IMR-90 (cell line): Measurements from ENCODE around the gene DUSP22. TPM values are rescaled to one million over a fixed set of nuclear protein-coding genes. Genes with fewer than 3 reads are reported as not detected.

ENCODE experiments used
- ATAC-seq: fragments of 200-7000 bp; cut with Tn5 transposase; 2 replicates; pipeline ENCODE4 v1.9.1; 2020; ENCODE audit warnings: low read depth, mild to moderate bottlenecking, moderate library complexity
- BruUV-seq: library from RNA; stranded (reverse); fragments of 400-500 nt; replicated peaks from 2 replicates; lab custom pipeline; 2021; lab: Mats Ljungman, UMichigan
- CTCF ChIA-PET: fragments of 300-600 bp; formaldehyde crosslinking; extraction: SDS; loops from one replicate; lab custom pipeline; 2021; ENCODE audit warnings: antibody characterized with exemption; lab: Yijun Ruan, JAX
- POLR2A ChIA-PET: fragments of 300-600 bp; sonication (Branson Sonifier 250); formaldehyde crosslinking; loops from one replicate; lab custom pipeline; 2022; ENCODE audit warnings: antibody characterized with exemption; ENCODE audit not compliant: unreplicated experiment; lab: Charles Lee
- DNase-seq: peaks from one replicate; pipeline ENCODE4 v3.0.0; 2013
- H2AFZ ChIP-seq: replicated peaks from 2 replicates; pipeline ENCODE3; 2013; ENCODE audit warnings: low read length, mild to moderate bottlenecking; ENCODE audit not compliant: poor library complexity
- H2AK5ac ChIP-seq: 2 replicates; pipeline ENCODE4 v1.6.1; 2013; ENCODE audit warnings: low read depth, low read length, inconsistent platforms
- H2AK9ac ChIP-seq: replicated peaks from 2 replicates; pipeline ENCODE3; 2013; ENCODE audit warnings: mild to moderate bottlenecking, low read depth, low read length, moderate library complexity; ENCODE audit not compliant: poor library complexity
- H2BK120ac ChIP-seq: 2 replicates; pipeline ENCODE4 v1.6.1; 2013; ENCODE audit warnings: low read depth, low read length, inconsistent platforms
- H2BK15ac ChIP-seq: 3 replicates; pipeline ENCODE4 v1.6.1; 2013; ENCODE audit warnings: low read depth, low read length, inconsistent platforms
- H2BK20ac ChIP-seq: 2 replicates; pipeline ENCODE4 v1.6.1; 2013; ENCODE audit warnings: low read depth, mild to moderate bottlenecking, inconsistent platforms, low read length, moderate library complexity
- H2BK5ac ChIP-seq: 2 replicates; pipeline ENCODE4 v1.6.1; 2013; ENCODE audit warnings: mild to moderate bottlenecking, low read depth, low read length, inconsistent platforms; ENCODE audit not compliant: poor library complexity, severe bottlenecking
- H3K14ac ChIP-seq: replicated peaks from 2 replicates; pipeline ENCODE4 v1.6.1; 2013; ENCODE audit warnings: low read depth, low read length, inconsistent platforms
- H3K18ac ChIP-seq: 2 replicates; pipeline ENCODE4 v1.6.1; 2013; ENCODE audit warnings: low read depth, low read length, control low read depth
- H3K23ac ChIP-seq: 2 replicates; pipeline ENCODE4 v1.6.1; 2013; ENCODE audit warnings: low read depth, low read length, inconsistent platforms
- H3K27ac ChIP-seq: 2 replicates; pipeline ENCODE4 v1.5.1; 2013; ENCODE audit warnings: mild to moderate bottlenecking, control low read depth, low read length; ENCODE audit not compliant: insufficient read depth
- H3K27me3 ChIP-seq: 2 replicates; pipeline ENCODE4 v1.6.1; 2013; ENCODE audit warnings: low read length; ENCODE audit not compliant: control insufficient read depth, insufficient read depth
- H3K36me3 ChIP-seq: 2 replicates; pipeline ENCODE4 v1.6.1; 2013; ENCODE audit warnings: low read length, mixed read lengths; ENCODE audit not compliant: control insufficient read depth, insufficient read depth
- H3K4ac ChIP-seq: 2 replicates; pipeline ENCODE4 v1.6.1; 2013; ENCODE audit warnings: low read depth, low read length, inconsistent platforms
- H3K4me1 ChIP-seq: 2 replicates; pipeline ENCODE4 v1.6.1; 2013; ENCODE audit warnings: low read length, mixed read lengths; ENCODE audit not compliant: control insufficient read depth, insufficient read depth
- H3K4me2 ChIP-seq: 2 replicates; pipeline ENCODE4 v1.6.1; 2013; ENCODE audit warnings: low read depth, mild to moderate bottlenecking, control low read depth, low read length, moderate library complexity
- H3K4me3 ChIP-seq: 2 replicates; pipeline ENCODE4 v1.5.1; 2013; ENCODE audit warnings: low read depth, mild to moderate bottlenecking, control low read depth, low read length, moderate library complexity; ENCODE audit not compliant: insufficient read depth
- H3K56ac ChIP-seq: 2 replicates; pipeline ENCODE4 v1.6.1; 2013; ENCODE audit warnings: low read length, inconsistent platforms; ENCODE audit not compliant: insufficient read depth; ENCODE audit errors: extremely low read depth
- H3K79me1 ChIP-seq, 2 experiments: 2 replicates each; pipeline ENCODE4 v1.6.1; 2013; ENCODE audit warnings: low read length in 2 of 2, inconsistent platforms in 1 of 2, low read depth in 1 of 2
- H3K9ac ChIP-seq: 2 replicates; pipeline ENCODE4 v1.6.1; 2013; ENCODE audit warnings: low read depth, low read length, control low read depth
- H3K9me1 ChIP-seq: 2 replicates; pipeline ENCODE4 v1.6.1; 2013; ENCODE audit warnings: low read length, inconsistent platforms; ENCODE audit not compliant: insufficient read depth
- H3K9me3 ChIP-seq: 2 replicates; pipeline ENCODE4 v1.6.1; 2013; ENCODE audit warnings: low read length; ENCODE audit not compliant: control insufficient read depth, insufficient read depth
- H4K20me1 ChIP-seq: 2 replicates; pipeline ENCODE4 v1.6.1; 2013; ENCODE audit warnings: low read length, inconsistent platforms; ENCODE audit not compliant: insufficient read depth
- H4K5ac ChIP-seq: 2 replicates; pipeline ENCODE4 v1.6.1; 2013; ENCODE audit warnings: mild to moderate bottlenecking, low read depth, low read length, control low read depth
- H4K8ac ChIP-seq, 2 experiments: 2 replicates each; pipeline ENCODE4 v1.6.1; 2013; ENCODE audit warnings: low read depth in 2 of 2, low read length in 2 of 2, control low read depth in 1 of 2, inconsistent platforms in 1 of 2
- H4K91ac ChIP-seq: 2 replicates; pipeline ENCODE4 v1.6.1; 2013; ENCODE audit warnings: low read depth, low read length, inconsistent platforms; ENCODE audit not compliant: insufficient read depth
- BHLHE40 ChIP-seq: fragments of 150-350 bp; IDR thresholded peaks from 2 replicates; pipeline ENCODE4 v1.6.1; 2016; ENCODE audit warnings: mild to moderate bottlenecking, low read depth, low read length
- CHD1 ChIP-seq: IDR thresholded peaks from 2 replicates; pipeline ENCODE4 v1.6.1; 2012; ENCODE audit warnings: low read depth, low read length, improper control_type of control experiment
- FOS ChIP-seq: fragments of 150-350 bp; IDR thresholded peaks from 2 replicates; pipeline ENCODE4 v1.6.1; 2016; ENCODE audit warnings: low read depth, low read length
- MAZ ChIP-seq: IDR thresholded peaks from 2 replicates; pipeline ENCODE4 v1.6.1; 2012; ENCODE audit warnings: low read depth, mild to moderate bottlenecking, low read length, improper control_type of control experiment, moderate library complexity, borderline replicate concordance
- MXI1 ChIP-seq: IDR thresholded peaks from 2 replicates; pipeline ENCODE4 v1.6.1; 2012; ENCODE audit warnings: low read depth, mild to moderate bottlenecking, low read length, moderate library complexity, borderline replicate concordance
- NFE2L2 ChIP-seq: fragments of 150-350 bp; IDR thresholded peaks from 2 replicates; pipeline ENCODE4 v1.6.1; 2016; ENCODE audit warnings: low read depth, mild to moderate bottlenecking, low read length
- WGBS, 2 experiments: methylation state at CpG; one replicate each; pipeline versions ENCODE4 v1.1.5 to v1.1.7; 2013; ENCODE audit warnings: missing lambda C conversion rate in 2 of 2; ENCODE audit not compliant: insufficient read length in 1 of 2; ENCODE audit errors: extremely low coverage in 2 of 2; 5-methylcytosine and 5-hydroxymethylcytosine counted together
- dilution Hi-C: fragments of 300-500 bp; cut with HindIII; formaldehyde crosslinking; loops from one replicate; pipeline ENCODE4 v1.14.3; 2018; ENCODE audit warnings: low sequenced_read_pairs; ENCODE audit not compliant: unreplicated experiment
- in situ Hi-C: fragments of 300-500 bp; cut with MboI; formaldehyde crosslinking; loops from 3 replicates; pipeline ENCODE4 v1.14.3; 2019; ENCODE audit warnings: low sequenced_read_pairs, inconsistent platforms, mixed read lengths
- intact Hi-C: fragments of 100-400 bp; cut with micrococcal nuclease; formaldehyde crosslinking; loops from 2 replicates; pipeline ENCODE4 v1.10.0; 2022
- polyA plus RNA-seq, 3 experiments: library from polyadenylated mRNA; depleted of rRNA; stranded (reverse); fragments of >200 nt; gene quantifications; 2 replicates each; pipeline ENCODE4 v1.2.3, GENCODE V29; 2012; ENCODE audit warnings: low replicate concordance in 1 of 3
- total RNA-seq: library from RNA; depleted of rRNA; stranded (reverse); fragments of >200 nt; gene quantifications from 2 replicates; pipeline ENCODE4 v1.2.3, GENCODE V29; 2012

The DUSP22 gene
- total and polyA plus RNA-seq, 2 of the 4 experiments (the other 2 are of a cell fraction), result 7.1 to 8.2 TPM

GRCh38 chr6:339480-339879, 47.2 kb downstream of the DUSP22 start:
- no peak overlapping the region for H3K18ac ChIP-seq
- H2BK5ac ChIP-seq, result no peak overlapping the region
- no peak overlapping the region for H3K4ac ChIP-seq
- no peaks in the 10 kb centered on the region for H3K79me1 ChIP-seq
- peaks cover 2% of the 10 kb centered on the region; the same call in 1 of the 2 replicates for H3K9me3 ChIP-seq
- intact Hi-C loops (loop anchor here (5.0 kb wide), 1 partner anchor 148 kb away; no protein-coding TSS in a partner anchor), dilution Hi-C loops (no loop called here), in situ Hi-C loops (no loop called here)
- no peaks in the 10 kb centered on the region for H3K4me1 ChIP-seq
- ATAC-seq, result no peak
- WGBS, 2 experiments, result 100% methylated on average over 1 of the region's 5 CpGs; no CpG with 5 or more reads in 1 of the 2 experiments
- BruUV-seq, result no TSS peak
- H3K14ac ChIP-seq, result no peak overlapping the region
- H2BK15ac ChIP-seq, result no peak overlapping the region
- no peak overlapping the region for H2AK9ac ChIP-seq
- no peak overlapping the region for H3K4me2 ChIP-seq
- ChIA-PET CTCF (no interaction called here), POLR2A (no interaction called here)
- H3K9ac ChIP-seq, result no peak overlapping the region
- H4K5ac ChIP-seq, result no peak overlapping the region
- no peaks in the 10 kb centered on the region; the same call in 1 of the 2 replicates for H4K20me1 ChIP-seq
- no peak overlapping the region for H2AK5ac ChIP-seq
- H3K4me3 ChIP-seq, result no peak overlapping the region
- H3K27ac ChIP-seq, result no peak overlapping the region
- no peaks in the 10 kb centered on the region for H3K36me3 ChIP-seq
- H4K91ac ChIP-seq, result no peak overlapping the region
- no peak overlapping the region for H2BK120ac ChIP-seq
- no peak overlapping the region for H3K23ac ChIP-seq
- H3K27me3 ChIP-seq, result no peaks in the 10 kb centered on the region
- no peak overlapping the region for H3K56ac ChIP-seq
- H2AFZ ChIP-seq, result no peak overlapping the region
- H2BK20ac ChIP-seq, result no peak overlapping the region
- DNase-seq, result no peak
- no peak for TF ChIP-seq MXI1
- TF ChIP-seq MAZ, result no peak
- no peak for TF ChIP-seq CHD1
- TF ChIP-seq FOS, result no peak
- TF ChIP-seq BHLHE40, result no peak
- TF ChIP-seq NFE2L2, result no peak
- no peaks in the 10 kb centered on the region; the same call in 1 of the 2 replicates for H3K9me1 ChIP-seq
- no peak overlapping the region for H4K8ac ChIP-seq
